ENCODE data around the gene ZNF8. TPM values are rescaled to one million over a fixed set of nuclear protein-coding genes. Genes with fewer than 3 reads are reported as not detected.

The ZNF8 gene
- total and polyA plus RNA-seq, 2 donors (not counting 1 experiment from before 2014, with no cell fraction given) = 3.4 to 8.0 TPM

GRCh38 chr19:58332697-58333096 lies 53.9 kb downstream of the ZNF8 start:
- no peak overlapping the region for H3K4me2 ChIP-seq (replicated peaks; ENCODE audit: low read depth, low read length, poor library complexity, severe bottlenecking)

More at GRCh38 chr19:58332697-58333096, 53.9 kb downstream of the ZNF8 start:
- no peaks in the 10 kb centered on the region for H3K27me3 Mint-ChIP-seq
- H3K79me2 ChIP-seq (ENCODE audit: control insufficient read depth, insufficient read depth, low read length) = peaks cover 30% of the 10 kb centered on the region
- H3K27ac ChIP-seq (ENCODE audit: low read length in 2 of 2) = no peak overlapping the region
- no peak overlapping the region for H2AFZ ChIP-seq (ENCODE audit: insufficient read depth, low read depth, low read length, poor library complexity, severe bottlenecking)
- H3K4me1 ChIP-seq (ENCODE audit: control insufficient read depth in 2 of 2, insufficient read depth in 2 of 2, low read length in 2 of 2) = peaks cover 4% of the 10 kb centered on the region in 2 donors
- intact Hi-C loops (cut with micrococcal nuclease) = no loop called here
- WGBS (ENCODE audit: insufficient coverage) = no CpG with 5 or more reads among the region's 1 CpG
- TF ChIP-seq EZH2 (IDR thresholded peaks at IDR 0.05; ENCODE audit: borderline replicate concordance, insufficient read depth, low read depth, low read length, poor library complexity, severe bottlenecking) (no peak), CTCF (IDR thresholded peaks at IDR 0.05) (no peak)
- no peak overlapping the region for H3K4me3 Mint-ChIP-seq
- no peak for DNase-seq
- no peak overlapping the region for H3K27ac Mint-ChIP-seq
- POLR2A ChIA-PET = no interaction called here
- no peak overlapping the region for H3K9ac ChIP-seq (ENCODE audit: low read length)
- no peak overlapping the region for H3K4me3 ChIP-seq (ENCODE audit: control extremely low read depth in 1 of 5, extremely low read depth in 1 of 5, insufficient read depth in 1 of 5, low read depth in 2 of 5, low read length in 4 of 5)
- peaks cover 0 to 3% (median 0%) of the 10 kb centered on the region in 3 donors for H3K9me3 ChIP-seq (ENCODE audit: control extremely low read depth in 1 of 3, control insufficient read depth in 2 of 3, insufficient read depth in 1 of 3, low read length in 2 of 3)
- H3K9me3 Mint-ChIP-seq (ENCODE audit: insufficient read depth) = no peaks in the 10 kb centered on the region
- no peaks in the 10 kb centered on the region for H4K20me1 ChIP-seq (ENCODE audit: control insufficient read depth, insufficient read depth, low read length, poor library complexity, severe bottlenecking)
- H3K36me3 ChIP-seq (replicated peaks in 1 of 2; ENCODE audit: control extremely low read depth in 1 of 2, control insufficient read depth in 1 of 2, extremely low read depth in 1 of 2, insufficient read depth in 2 of 2, low read length in 1 of 2) = peaks cover 2 to 19% of the 10 kb centered on the region in 2 experiments
- no peaks in the 10 kb centered on the region for H3K27me3 ChIP-seq (replicated peaks in 1 of 4; ENCODE audit: control extremely low read depth in 1 of 4, control insufficient read depth in 3 of 4, insufficient read depth in 4 of 4, low read length in 3 of 4)
- CTCF ChIA-PET = no interaction called here
- H3K4me1 Mint-ChIP-seq = no peaks in the 10 kb centered on the region
- no peak for ATAC-seq (ENCODE audit: low read depth)
